ENCODE data around the gene GCSAML. TPM values are rescaled to one million over a fixed set of nuclear protein-coding genes. Genes with fewer than 3 reads are reported as not detected.
"Not testable (repeated sequence)": the region's sequence is repeated elsewhere in the genome, so short reads cannot be mapped to it uniquely, and the experiment has no call there.

The GCSAML gene
- not detected in 2 replicates for total RNA-seq (2014; rRNA removed; shearing (Covaris generic))
- not detected in 2 replicates for polyA plus RNA-seq (2015; cell fraction: cytosol; rRNA removed)
- 0.12 TPM in 1 of 2 replicates, not detected in the other for polyA plus RNA-seq (2015; cell fraction: nucleus; rRNA removed)

DNA sequence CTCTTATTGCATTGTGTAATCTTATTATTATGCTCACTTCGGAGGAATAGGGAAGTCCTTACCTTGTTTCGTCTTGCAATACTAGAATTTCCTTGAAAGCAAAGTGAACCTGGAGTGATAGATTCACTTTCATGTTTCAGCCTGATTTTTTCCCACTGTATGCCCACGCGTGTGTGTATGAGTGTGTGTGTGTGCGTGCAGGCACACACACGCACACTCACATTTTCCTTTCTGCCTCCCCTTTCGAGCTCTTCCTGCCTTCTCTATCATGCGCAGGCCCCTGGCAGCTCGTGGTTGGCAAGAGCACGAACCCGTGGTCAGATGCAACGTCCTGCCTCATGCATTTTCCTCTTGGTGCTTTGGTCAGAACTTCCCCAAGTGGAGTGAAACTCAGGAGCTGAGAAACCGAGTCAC is at the start of gene GCSAML:
Gene GCSAML, plus strand, starts transcription at position 366 of the 414 bp plus-strand sequence. CDS start 58 bp downstream, outside the sequence.
- DNase-seq (ENCODE audit: low read depth): no peak

GRCh38 chr1:247500865-247501264 is 48.1 kb upstream of the GCSAML start:
- no peak for DNase-seq (ENCODE audit: low read depth)

GRCh38 chr1:247506831-247507230 is 42.1 kb upstream of the GCSAML start:
- no peak for DNase-seq (ENCODE audit: low read depth)

- DNase-seq (ENCODE audit: low read depth): no peak
Observed at GRCh38 chr1:247517795-247518612, 30.9 kb upstream of the GCSAML start.

- no peak for DNase-seq (ENCODE audit: low read depth)
Observed at GRCh38 chr1:247518613-247518891, 30.4 kb upstream of the GCSAML start.

DNA sequence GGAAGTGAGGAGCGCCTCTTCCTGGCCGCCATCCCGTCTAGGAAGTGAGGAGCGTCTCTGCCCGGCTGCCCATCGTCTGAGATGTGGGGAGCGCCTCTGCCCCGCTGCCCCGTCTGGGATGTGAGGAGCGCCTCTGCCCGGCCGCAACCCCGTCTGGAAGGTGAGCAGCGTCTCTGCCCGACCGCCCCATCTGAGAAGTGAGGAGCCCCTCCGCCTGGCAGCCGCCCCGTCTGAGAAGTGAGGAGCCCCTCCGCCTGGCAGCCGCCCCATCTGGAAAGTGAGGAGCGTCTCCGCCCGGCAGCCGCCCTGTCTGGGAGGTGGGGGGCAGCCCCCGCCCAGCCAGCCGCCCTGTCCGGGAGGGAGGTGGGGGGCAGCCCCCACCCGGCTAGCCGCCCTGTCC is 27.0 kb upstream of the GCSAML start:
- not testable (repeated sequence) for DNase-seq (ENCODE audit: low read depth)

GRCh38 chr1:247528812-247529474 is 20.0 kb upstream of the GCSAML start:
- peak; percentile 15 for DNase-seq (ENCODE audit: low read depth)

- no peak for DNase-seq (ENCODE audit: low read depth)
Observed at GRCh38 chr1:247529771-247530355, 19.1 kb upstream of the GCSAML start.

DNA sequence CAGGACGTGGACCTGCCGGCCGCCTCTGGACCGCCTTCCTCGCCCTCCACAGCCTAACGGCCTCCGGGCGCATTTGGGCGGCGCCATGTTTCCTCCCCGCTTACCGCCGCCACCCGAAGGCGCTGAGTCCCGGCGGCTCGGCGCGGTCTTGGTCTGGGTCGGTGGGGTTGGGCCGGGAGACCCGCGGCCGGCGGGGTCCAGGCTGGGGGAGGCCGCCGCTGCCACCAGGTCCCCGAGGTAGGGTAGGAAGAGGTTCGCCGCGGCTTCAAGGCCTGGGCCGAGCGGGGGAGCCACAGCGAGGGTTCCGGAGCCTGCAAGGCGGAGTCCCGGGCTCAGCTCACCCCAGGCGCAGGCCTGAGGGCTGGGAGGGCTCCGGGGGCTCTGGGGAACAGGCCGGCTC is 18.1 kb upstream of the GCSAML start:
- no peak for DNase-seq (ENCODE audit: low read depth)

GRCh38 chr1:247531937-247532336 is 17.0 kb upstream of the GCSAML start:
- no peak for DNase-seq (ENCODE audit: low read depth)

DNA sequence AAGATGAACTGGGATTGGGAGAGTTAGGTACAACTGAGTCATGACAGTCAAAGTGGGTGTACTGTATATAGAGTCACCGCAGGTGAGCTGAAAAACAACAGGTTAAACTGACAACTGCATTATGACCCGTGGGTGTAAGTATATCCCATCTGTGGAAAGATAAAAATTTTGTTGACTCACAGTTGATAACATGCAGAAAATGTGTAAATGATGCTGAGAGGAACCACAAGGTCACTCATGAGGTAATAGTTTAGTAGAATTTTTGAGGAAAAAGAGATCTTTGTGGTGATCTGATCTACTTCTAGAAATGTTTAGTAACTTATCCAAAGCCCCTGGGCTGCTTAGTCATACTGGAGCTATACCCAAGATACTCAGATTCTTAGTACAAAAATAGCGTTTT is 13.5 kb upstream of the GCSAML start:
- DNase-seq (ENCODE audit: low read depth): no peak

GRCh38 chr1:247536340-247536739 is 12.6 kb upstream of the GCSAML start, which contains the start of gene OR2C3:
Gene OR2C3, minus strand, starts transcription at chr1:247536440. Its CDS starts 3,929 bp downstream, at chr1:247532511.
- no peak for DNase-seq (ENCODE audit: low read depth)

GRCh38 chr1:247538561-247538960 is 10.4 kb upstream of the GCSAML start:
- no peak for DNase-seq (ENCODE audit: low read depth)

DNA sequence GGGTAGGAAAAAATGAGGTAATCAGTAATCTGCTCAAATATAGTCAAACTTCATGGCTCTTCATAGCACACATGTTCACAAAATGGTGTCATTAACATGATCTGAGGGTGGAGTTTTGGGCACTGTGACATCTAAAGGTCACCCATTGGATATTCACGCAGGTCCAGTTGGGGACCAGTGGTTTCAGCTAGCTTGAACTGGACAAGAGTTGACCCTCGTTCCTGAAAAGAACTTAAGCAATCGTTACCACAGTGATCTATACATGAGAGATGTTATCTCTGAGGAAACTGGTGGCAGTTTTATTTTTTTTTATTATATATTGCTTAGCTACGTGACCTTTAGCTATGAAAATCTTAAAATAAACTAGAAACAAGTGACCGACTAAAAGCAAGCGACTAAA is 9.7 kb upstream of the GCSAML start:
- DNase-seq (ENCODE audit: low read depth): no peak

DNA sequence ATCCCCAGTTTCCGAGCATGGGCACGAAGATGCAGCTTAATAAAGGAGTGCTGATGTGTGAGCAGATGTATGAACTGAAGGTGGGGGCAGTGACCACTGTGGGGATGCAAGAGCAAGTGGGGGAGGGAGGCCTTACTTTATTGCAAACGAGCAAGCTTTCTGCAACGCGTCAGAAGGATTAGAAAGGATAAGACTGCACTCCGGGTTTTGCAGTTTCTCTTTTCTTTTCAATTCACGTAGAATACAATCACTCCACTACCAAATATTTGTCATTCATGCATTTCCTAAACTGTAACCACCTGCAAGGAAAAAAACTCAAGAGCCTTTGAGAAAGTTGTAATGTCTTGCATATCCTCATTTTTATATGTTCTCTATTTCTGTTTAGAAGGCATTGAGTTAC is 8.4 kb upstream of the GCSAML start:
- no peak for DNase-seq (ENCODE audit: low read depth)

DNA sequence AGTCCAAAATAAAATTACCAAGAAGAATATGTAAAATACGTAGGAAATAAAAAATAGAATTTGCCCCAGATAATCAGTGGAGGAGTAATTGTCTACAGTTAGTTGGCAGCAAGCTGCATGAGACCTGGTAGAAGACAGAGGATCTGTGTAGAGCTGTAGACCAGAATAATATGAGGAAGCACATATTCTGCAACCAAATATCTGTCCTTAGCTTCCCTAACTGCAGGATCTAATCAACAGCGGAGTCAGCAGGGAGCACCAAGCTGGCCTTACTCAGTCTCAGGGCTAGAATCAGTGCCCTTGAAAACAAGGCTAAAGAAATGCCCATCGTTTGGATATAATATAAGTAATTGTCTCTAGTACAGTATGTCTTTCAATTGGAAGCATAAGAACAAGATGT is 6.1 kb upstream of the GCSAML start:
- no peak for DNase-seq (ENCODE audit: low read depth)

DNA sequence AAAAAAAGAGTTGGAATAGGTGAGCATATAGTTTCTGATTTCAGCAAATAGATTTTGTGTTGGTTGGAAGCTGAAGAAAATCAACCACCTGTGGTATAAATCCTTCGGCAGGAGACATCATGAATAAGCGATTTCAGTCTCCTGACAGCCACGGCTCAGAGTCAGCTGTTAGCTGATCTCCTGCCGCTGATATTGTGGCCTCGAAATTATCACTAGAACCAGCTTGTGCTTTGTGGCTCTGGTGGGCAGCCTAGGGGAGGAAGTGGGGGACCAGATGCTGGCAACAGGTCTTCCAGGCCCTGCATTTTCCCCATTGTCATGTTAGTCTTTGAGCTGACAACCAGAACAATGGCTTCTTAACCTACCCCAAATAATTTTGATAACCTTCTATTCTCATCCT is 842 bp upstream of the GCSAML start:
- no peak for DNase-seq (ENCODE audit: low read depth)

- DNase-seq (ENCODE audit: low read depth): peak; percentile 22
Observed at GRCh38 chr1:247551721-247552120, 2.8 kb downstream of the GCSAML start.

GRCh38 chr1:247552231-247552630 is 3.3 kb downstream of the GCSAML start:
- no peak for DNase-seq (ENCODE audit: low read depth)

DNA sequence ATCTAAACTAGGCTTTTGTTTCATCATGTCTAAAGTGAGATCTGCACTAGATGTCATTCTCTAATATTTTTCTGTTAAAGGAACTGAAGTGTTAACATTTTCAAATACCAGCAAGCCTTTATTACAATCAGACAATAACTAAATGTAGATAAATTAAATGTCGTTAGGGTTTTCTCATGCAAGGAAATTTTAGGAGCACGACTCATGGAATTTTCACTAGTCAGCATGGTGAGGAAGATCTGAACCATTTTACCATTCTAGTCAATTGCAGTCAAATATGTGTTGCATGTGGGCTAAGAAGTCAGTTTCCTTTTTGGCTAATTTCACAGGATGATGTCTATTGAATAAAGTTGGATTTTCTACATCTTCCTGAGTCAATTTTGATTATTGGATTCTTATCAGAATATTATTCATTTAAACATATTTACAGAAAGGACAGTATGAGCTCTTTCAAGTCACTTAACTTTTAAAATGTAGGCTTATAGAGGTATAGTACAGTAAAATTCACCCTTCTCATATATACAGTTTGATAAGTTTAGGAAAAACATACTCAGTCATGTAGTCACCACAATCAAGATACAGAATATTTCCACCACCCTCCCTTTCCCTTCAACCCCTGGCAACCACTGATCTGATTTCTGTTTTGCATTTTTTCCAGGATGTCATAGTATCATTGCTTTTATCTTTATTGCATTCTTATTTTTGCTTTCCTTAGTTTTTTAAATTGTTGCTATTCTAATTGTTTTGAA is 9.2 kb downstream of the GCSAML start:
- no peak for DNase-seq (ENCODE audit: low read depth)

- DNase-seq (ENCODE audit: low read depth): no peak
Observed at GRCh38 chr1:247561711-247562110, 12.8 kb downstream of the GCSAML start.

- DNase-seq (ENCODE audit: low read depth): no peak
Observed at GRCh38 chr1:247562198-247562597, 13.3 kb downstream of the GCSAML start.
